ENCODE measurements around the gene TEDC1.

DNA sequence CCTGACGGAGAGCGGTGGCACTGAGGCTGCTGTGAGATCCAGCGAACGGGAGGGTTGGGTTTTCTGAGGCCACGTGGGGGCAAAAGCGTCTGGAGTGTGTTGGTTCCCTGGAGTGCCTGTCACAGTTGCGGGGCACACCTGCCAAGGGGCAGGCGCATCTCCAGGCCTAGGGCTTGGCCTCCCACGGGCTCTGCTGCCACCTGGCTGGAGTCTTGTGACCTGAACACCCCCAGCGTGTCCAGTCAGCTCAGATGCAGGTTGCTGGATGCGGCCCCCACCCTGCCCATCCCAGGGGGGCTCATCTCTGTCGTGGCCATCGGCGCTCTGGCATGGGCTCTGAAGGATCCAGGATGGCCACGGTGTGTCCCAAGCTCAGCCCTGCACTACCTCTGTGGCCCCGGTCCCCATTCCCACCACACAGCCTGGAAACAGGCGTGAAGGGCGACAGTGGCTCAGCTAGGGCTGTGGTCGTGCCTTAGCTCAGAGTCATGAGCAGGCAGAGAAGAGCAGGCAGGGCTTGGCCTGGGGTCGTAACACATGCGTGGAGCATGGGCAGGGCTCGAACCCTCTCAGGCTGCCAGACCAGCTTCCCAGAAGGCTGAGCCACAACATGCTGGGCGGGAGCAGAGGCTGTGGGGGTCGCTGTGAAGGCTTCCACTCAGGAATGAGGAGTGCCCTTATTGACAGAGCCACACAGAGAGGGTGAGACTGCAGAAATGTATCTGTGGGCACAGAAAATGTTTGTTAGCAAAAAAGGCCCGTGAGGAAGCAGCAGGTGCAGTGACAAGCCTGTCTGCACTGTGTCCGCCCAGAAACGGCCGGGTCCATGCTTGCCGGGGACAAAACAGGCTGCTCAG lies 40.0 kb upstream of the TEDC1 start:
- TF ChIP-seq, protein P1, sequence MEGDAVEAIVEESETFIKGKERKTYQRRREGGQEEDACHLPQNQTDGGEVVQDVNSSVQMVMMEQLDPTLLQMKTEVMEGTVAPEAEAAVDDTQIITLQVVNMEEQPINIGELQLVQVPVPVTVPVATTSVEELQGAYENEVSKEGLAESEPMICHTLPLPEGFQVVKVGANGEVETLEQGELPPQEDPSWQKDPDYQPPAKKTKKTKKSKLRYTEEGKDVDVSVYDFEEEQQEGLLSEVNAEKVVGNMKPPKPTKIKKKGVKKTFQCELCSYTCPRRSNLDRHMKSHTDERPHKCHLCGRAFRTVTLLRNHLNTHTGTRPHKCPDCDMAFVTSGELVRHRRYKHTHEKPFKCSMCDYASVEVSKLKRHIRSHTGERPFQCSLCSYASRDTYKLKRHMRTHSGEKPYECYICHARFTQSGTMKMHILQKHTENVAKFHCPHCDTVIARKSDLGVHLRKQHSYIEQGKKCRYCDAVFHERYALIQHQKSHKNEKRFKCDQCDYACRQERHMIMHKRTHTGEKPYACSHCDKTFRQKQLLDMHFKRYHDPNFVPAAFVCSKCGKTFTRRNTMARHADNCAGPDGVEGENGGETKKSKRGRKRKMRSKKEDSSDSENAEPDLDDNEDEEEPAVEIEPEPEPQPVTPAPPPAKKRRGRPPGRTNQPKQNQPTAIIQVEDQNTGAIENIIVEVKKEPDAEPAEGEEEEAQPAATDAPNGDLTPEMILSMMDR (IDR thresholded peaks at IDR 0.05; ENCODE audit: low read length): no peak
- TF ChIP-seq EZH2 (optimal IDR thresholded peaks at IDR 0.05; ENCODE audit: low read depth, low read length) (no peak), EZH2phosphoT487 (IDR thresholded peaks at IDR 0.05; ENCODE audit: low read length) (no peak)
